Endothelial cell of umbilical vein (primary cell): ENCODE results near the gene EBF4. TPM values are rescaled to one million over a fixed set of nuclear protein-coding genes. Genes with fewer than 3 reads are reported as not detected.

Experiments used
- BruUV-seq: library from RNA; stranded (reverse); fragments of 400-500 nt; replicated peaks from 2 replicates; lab custom pipeline; 2021; lab: Mats Ljungman, UMichigan
- CTCF ChIA-PET: fragments of 300-600, 350-600 bp; sonication (Branson Sonifier 250); formaldehyde crosslinking; loops from one replicate; lab custom pipeline; 2021; ENCODE audit warnings: antibody characterized with exemption, inconsistent platforms; lab: Charles Lee
- POLR2A ChIA-PET: fragments of 300-600, 350-600 bp; sonication (Branson Sonifier 250); formaldehyde crosslinking; loops from one replicate; lab custom pipeline; 2021; ENCODE audit warnings: antibody characterized with exemption, inconsistent platforms; lab: Charles Lee
- DNase-seq: peaks from one replicate; pipeline ENCODE4 v3.0.0-alpha.2; 2011; ENCODE audit warnings: low read depth, low spot score
- FAIRE-seq: peaks from 2 replicates; lab custom pipeline; 2011; peaks lifted over from hg19 to GRCh38; lab: Jason Lieb, UNC
- H2AFZ ChIP-seq: 2 replicates; pipeline ENCODE4 v1.6.0; 2012; ENCODE audit warnings: low read depth, low read length, control low read depth, inconsistent platforms
- H3K27ac ChIP-seq: 2 replicates; pipeline ENCODE4 v1.5.1; 2011; ENCODE audit warnings: low read depth, mild to moderate bottlenecking, control low read depth, low read length, moderate library complexity; ENCODE audit not compliant: insufficient read depth
- H3K27me3 ChIP-seq, 2 experiments: 2 replicates each; pipeline versions ENCODE4 v1.6.0 to v1.6.1; 2011; ENCODE audit warnings: low read length in 2 of 2, mixed read lengths in 1 of 2; ENCODE audit not compliant: control insufficient read depth in 2 of 2, insufficient read depth in 2 of 2
- H3K36me3 ChIP-seq, 2 experiments: 2 replicates in 1 of 2; 3 replicates in 1 of 2; pipeline ENCODE4 v1.5.1; 2011; ENCODE audit warnings: low read length in 2 of 2, mild to moderate bottlenecking in 1 of 2, moderate library complexity in 1 of 2; ENCODE audit not compliant: control insufficient read depth in 2 of 2, insufficient read depth in 2 of 2; ENCODE audit errors: extremely low read depth in 1 of 2
- H3K4me1 ChIP-seq: 3 replicates; pipeline ENCODE4 v1.5.1; 2011; ENCODE audit warnings: mild to moderate bottlenecking, low read length; ENCODE audit not compliant: control insufficient read depth, insufficient read depth; ENCODE audit errors: extremely low read depth
- H3K4me2 ChIP-seq: 2 replicates; pipeline ENCODE4 v1.6.1; 2011; ENCODE audit warnings: low read length, control low read depth, mixed read lengths; ENCODE audit not compliant: insufficient read depth
- H3K4me3 ChIP-seq, 3 experiments: fragments of 200-600 bp in 1 of 3; sonication (generic), shearing (Covaris generic) in 1 of 3; replicated peaks in 1 of 3; 2 replicates each; pipeline ENCODE4 v1.5.1; 2011 to 2016; ENCODE audit warnings: control low read depth in 3 of 3, low read length in 3 of 3, mild to moderate bottlenecking in 2 of 3, inconsistent platforms in 1 of 3, low read depth in 1 of 3, moderate library complexity in 1 of 3; ENCODE audit not compliant: insufficient read depth in 1 of 3
- H3K79me2 ChIP-seq: 2 replicates; pipeline ENCODE4 v1.6.0; 2012; ENCODE audit warnings: low read length, inconsistent platforms; ENCODE audit not compliant: control insufficient read depth, insufficient read depth
- H3K9ac ChIP-seq: replicated peaks from 2 replicates; pipeline ENCODE3; 2011; ENCODE audit warnings: low read length, control low read depth; ENCODE audit not compliant: insufficient read depth; ENCODE audit errors: extremely low read depth
- H3K9me1 ChIP-seq: replicated peaks from 3 replicates; pipeline ENCODE4 v1.6.0; 2011; ENCODE audit warnings: mild to moderate bottlenecking, low read length; ENCODE audit not compliant: control insufficient read depth, insufficient read depth; ENCODE audit errors: extremely low read depth
- H3K9me3 ChIP-seq: replicated peaks from 2 replicates; pipeline ENCODE4 v1.5.1; 2012; ENCODE audit warnings: low read length, inconsistent platforms; ENCODE audit not compliant: control insufficient read depth, insufficient read depth
- H4K20me1 ChIP-seq: replicated peaks from 2 replicates; pipeline ENCODE3; 2011; ENCODE audit warnings: mild to moderate bottlenecking, low read length; ENCODE audit not compliant: control insufficient read depth, insufficient read depth; ENCODE audit errors: extremely low read depth
- EZH2 ChIP-seq: IDR thresholded peaks from 2 replicates; pipeline ENCODE4 v1.6.1; 2012; ENCODE audit warnings: borderline replicate concordance, low read depth, mild to moderate bottlenecking, moderate library complexity, low read length, inconsistent platforms; ENCODE audit not compliant: severe bottlenecking
- FOS ChIP-seq: IDR thresholded peaks from 2 replicates; pipeline ENCODE4 v1.6.1; 2011; ENCODE audit warnings: mild to moderate bottlenecking, low read length, moderate library complexity, borderline replicate concordance; ENCODE audit not compliant: insufficient read depth
- GATA2 ChIP-seq: IDR thresholded peaks from 2 replicates; pipeline ENCODE4 v1.7.0; 2011; ENCODE audit warnings: low read depth, mild to moderate bottlenecking, moderate library complexity, mixed read lengths, low read length; ENCODE audit not compliant: insufficient read length, insufficient read depth
- JUN ChIP-seq: IDR thresholded peaks from 2 replicates; pipeline ENCODE4 v1.6.1; 2011; ENCODE audit warnings: borderline replicate concordance, low read depth; ENCODE audit not compliant: insufficient read length, insufficient read depth
- MYC ChIP-seq: IDR thresholded peaks from one replicate; pipeline ENCODE4 v1.6.1; 2011; ENCODE audit warnings: mild to moderate bottlenecking, low read depth, low read length
- dilution Hi-C: fragments of 300-500 bp; cut with MboI; formaldehyde crosslinking; loops from one replicate; pipeline ENCODE4 v1.15.0; 2019; ENCODE audit warnings: low sequenced_read_pairs; ENCODE audit not compliant: extremely low pct_ligation_motif_present
- intact Hi-C: fragments of 100-400 bp; cut with micrococcal nuclease; formaldehyde crosslinking; loops from one replicate; pipeline ENCODE4 v1.10.0; 2022
- polyA plus RNA-seq, 4 experiments: library from polyadenylated mRNA; depleted of rRNA in 3 of 4; stranded (reverse) in 3 of 4; unstranded in 1 of 4; fragments of >200 nt; gene quantifications; 2 replicates each; pipeline versions ENCODE4 v1.2.1 to v1.2.3, GENCODE V29; 2011 to 2012; ENCODE audit warnings: missing spikeins in 1 of 4
- total RNA-seq: library from RNA; stranded (reverse); gene quantifications from 2 replicates; pipeline ENCODE4 v1.2.3, GENCODE V29; 2021
- TF ChIP-seq, protein P1 (sequence below), 2 donors: IDR thresholded peaks; 1 replicate in 1 of 2; 2 replicates in 1 of 2; pipeline ENCODE4 v1.5.1; 2011; ENCODE audit warnings: low read length in 2 of 2, mild to moderate bottlenecking in 2 of 2, moderate library complexity in 2 of 2, control low read depth in 1 of 2, inconsistent platforms in 1 of 2, low read depth in 1 of 2; ENCODE audit not compliant: insufficient read depth in 1 of 2; ENCODE audit errors: extremely low read depth in 1 of 2
- TF ChIP-seq, protein P2 (sequence below): IDR thresholded peaks from 2 replicates; pipeline ENCODE4 v1.6.1; 2011; ENCODE audit not compliant: insufficient read depth, insufficient read length

EBF4 gene
- total and polyA plus RNA-seq, 2 donors (not counting 3 experiments of a cell fraction or from before 2014, with no cell fraction given): 2.7 to 3.4 TPM

DNA sequence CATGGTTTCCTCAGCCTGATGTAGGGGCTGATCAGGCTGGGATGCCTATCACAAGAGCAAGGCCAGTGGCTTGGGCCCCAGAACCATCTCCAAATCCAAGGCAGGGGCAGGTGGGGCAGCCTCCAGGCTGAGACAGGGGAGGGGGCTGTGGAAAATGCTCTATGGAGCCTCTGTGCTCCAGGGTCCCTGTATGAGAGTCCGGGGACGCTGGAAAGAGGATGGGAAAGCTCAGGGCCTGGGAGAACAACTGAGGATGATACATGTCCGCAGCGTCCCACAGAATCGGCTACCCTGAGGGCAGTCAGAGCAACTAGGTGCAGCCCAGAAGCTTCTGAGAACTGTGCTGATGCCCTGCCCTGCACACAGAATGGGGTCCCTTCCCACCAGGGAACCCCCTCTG lies 64.4 kb downstream of the EBF4 start:
- Histone ChIP-seq H3K27me3 (peaks cover 25 to 31% of the 10 kb centered on the region in 2 experiments), H3K4me2 (no peak overlapping the region), H3K36me3 (no peaks in the 10 kb centered on the region), H3K27ac (no peak overlapping the region), H3K79me2 (no peaks in the 10 kb centered on the region), H3K9me1 (no peaks in the 10 kb centered on the region), H3K9me3 (no peaks in the 10 kb centered on the region), H3K4me1 (peaks cover 10% of the 10 kb centered on the region), H3K4me3 (no peak overlapping the region), H3K9ac (no peak overlapping the region), H4K20me1 (no peaks in the 10 kb centered on the region), H2AFZ (no peak overlapping the region)
- FAIRE-seq (no peak), DNase-seq (no peak)
- no TSS peak for BruUV-seq
- ChIA-PET CTCF (interaction anchor here (1.1 to 10.0 kb wide), 2 partner anchors 68 to 93 kb away, joined by 3 to 171 read pairs; no protein-coding TSS in a partner anchor), POLR2A (no interaction called here)
- dilution Hi-C loops: no loop called here
- intact Hi-C loops: no loop called here
- TF ChIP-seq GATA2 (no peak), EZH2 (no peak), FOS (no peak), MYC (no peak), JUN (no peak)
- TF ChIP-seq, protein P1, sequence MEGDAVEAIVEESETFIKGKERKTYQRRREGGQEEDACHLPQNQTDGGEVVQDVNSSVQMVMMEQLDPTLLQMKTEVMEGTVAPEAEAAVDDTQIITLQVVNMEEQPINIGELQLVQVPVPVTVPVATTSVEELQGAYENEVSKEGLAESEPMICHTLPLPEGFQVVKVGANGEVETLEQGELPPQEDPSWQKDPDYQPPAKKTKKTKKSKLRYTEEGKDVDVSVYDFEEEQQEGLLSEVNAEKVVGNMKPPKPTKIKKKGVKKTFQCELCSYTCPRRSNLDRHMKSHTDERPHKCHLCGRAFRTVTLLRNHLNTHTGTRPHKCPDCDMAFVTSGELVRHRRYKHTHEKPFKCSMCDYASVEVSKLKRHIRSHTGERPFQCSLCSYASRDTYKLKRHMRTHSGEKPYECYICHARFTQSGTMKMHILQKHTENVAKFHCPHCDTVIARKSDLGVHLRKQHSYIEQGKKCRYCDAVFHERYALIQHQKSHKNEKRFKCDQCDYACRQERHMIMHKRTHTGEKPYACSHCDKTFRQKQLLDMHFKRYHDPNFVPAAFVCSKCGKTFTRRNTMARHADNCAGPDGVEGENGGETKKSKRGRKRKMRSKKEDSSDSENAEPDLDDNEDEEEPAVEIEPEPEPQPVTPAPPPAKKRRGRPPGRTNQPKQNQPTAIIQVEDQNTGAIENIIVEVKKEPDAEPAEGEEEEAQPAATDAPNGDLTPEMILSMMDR (IDR thresholded peaks at IDR 0.05; ENCODE audit: extremely low read depth in 1 of 2, insufficient read depth in 1 of 2, low read depth in 1 of 2, low read length in 2 of 2): no peak
- TF ChIP-seq, protein P2, sequence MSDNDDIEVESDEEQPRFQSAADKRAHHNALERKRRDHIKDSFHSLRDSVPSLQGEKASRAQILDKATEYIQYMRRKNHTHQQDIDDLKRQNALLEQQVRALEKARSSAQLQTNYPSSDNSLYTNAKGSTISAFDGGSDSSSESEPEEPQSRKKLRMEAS: no peak
